Panc1 (cell line): ENCODE data around the gene SYT1. TPM values are rescaled to one million over a fixed set of nuclear protein-coding genes. Genes with fewer than 3 reads are reported as not detected.

Source experiments
- ATAC-seq: fragments of 200-7000 bp; cut with Tn5 transposase; 2 replicates; pipeline ENCODE4 v1.9.1; 2020; ENCODE audit warnings: mild to moderate bottlenecking, moderate library complexity
- BruUV-seq: library from RNA; stranded (reverse); fragments of 400-500 nt; replicated peaks from 2 replicates; lab custom pipeline; 2021; lab: Mats Ljungman, UMichigan
- CTCF ChIA-PET: fragments of 300-600 bp; sonication (Branson Sonifier 250); formaldehyde crosslinking; loops from one replicate; lab custom pipeline; 2022; ENCODE audit warnings: antibody characterized with exemption; lab: Charles Lee
- POLR2A ChIA-PET: fragments of 300-600 bp; sonication (Branson Sonifier 250); formaldehyde crosslinking; loops from one replicate; lab custom pipeline; 2022; ENCODE audit warnings: antibody characterized with exemption; lab: Charles Lee
- DNase-seq: peaks from one replicate; pipeline ENCODE4 v3.0.0-alpha.2; 2010; ENCODE audit warnings: low read depth, low spot score
- H3K27ac ChIP-seq: 2 replicates; pipeline ENCODE4 v1.5.1; 2011; ENCODE audit warnings: mild to moderate bottlenecking, low read length, inconsistent platforms
- H3K27me3 ChIP-seq: fragments of 200-500 bp; sonication (Bioruptor generic); 2 replicates; pipeline ENCODE4 v1.6.0; 2014; ENCODE audit warnings: low read length, inconsistent platforms; ENCODE audit not compliant: control insufficient read depth, insufficient read depth
- H3K36me3 ChIP-seq: fragments of 200-500 bp; sonication (Bioruptor generic); 2 replicates; pipeline ENCODE4 v1.5.1; 2014; ENCODE audit warnings: inconsistent platforms, mild to moderate bottlenecking, low read length, moderate library complexity; ENCODE audit not compliant: control insufficient read depth, insufficient read depth
- H3K4me1 ChIP-seq: 2 replicates; pipeline ENCODE4 v1.5.1; 2011; ENCODE audit warnings: inconsistent platforms, mild to moderate bottlenecking, low read length, moderate library complexity; ENCODE audit not compliant: control insufficient read depth, insufficient read depth
- H3K4me3 ChIP-seq, 2 experiments: 2 replicates each; pipeline ENCODE4 v1.5.1; 2011 to 2012; ENCODE audit warnings: low read depth in 2 of 2, low read length in 2 of 2, mild to moderate bottlenecking in 2 of 2, inconsistent platforms in 1 of 2, moderate library complexity in 1 of 2
- H3K9me3 ChIP-seq: fragments of 200-500 bp; sonication (Bioruptor generic); 2 replicates; pipeline ENCODE4 v1.5.1; 2014; ENCODE audit warnings: low read depth, mild to moderate bottlenecking, inconsistent platforms, low read length, moderate library complexity; ENCODE audit not compliant: control insufficient read depth, insufficient read depth
- POLR2AphosphoS5 ChIP-seq: IDR thresholded peaks from 2 replicates; pipeline ENCODE4 v1.6.1; 2012; ENCODE audit warnings: mild to moderate bottlenecking, low read depth, low read length, moderate library complexity
- SIN3A ChIP-seq: IDR thresholded peaks from 2 replicates; pipeline ENCODE4 v1.6.1; 2012; ENCODE audit warnings: low read depth, mild to moderate bottlenecking, low read length, moderate library complexity, borderline replicate concordance; ENCODE audit not compliant: insufficient read depth
- TCF7L2 ChIP-seq: IDR thresholded peaks from 2 replicates; pipeline ENCODE4 v1.6.1; 2011; ENCODE audit warnings: mild to moderate bottlenecking, low read depth, low read length, inconsistent platforms
- in situ Hi-C: cut with HindIII; loops from 2 replicates; pipeline ENCODE4 v1.10.0; 2016; ENCODE audit warnings: low sequenced_read_pairs, low pct_unique_long_range_greater_than_20kb
- intact Hi-C: fragments of 100-400 bp; cut with micrococcal nuclease; formaldehyde crosslinking; loops from one replicate; pipeline ENCODE4 v1.10.0; 2022; ENCODE audit not compliant: unreplicated experiment
- total RNA-seq: library from RNA; stranded (reverse); gene quantifications from one replicate; pipeline ENCODE4 v1.2.1, GENCODE V29; 2021; ENCODE audit not compliant: unreplicated experiment
- TF ChIP-seq, protein P1 (sequence below): fragments of 450-650 bp; IDR thresholded peaks from 2 replicates; pipeline ENCODE4 v1.5.1; 2017; ENCODE audit warnings: mild to moderate bottlenecking
- TF ChIP-seq, protein P2 (sequence below), 2 experiments: IDR thresholded peaks; 2 replicates each; pipeline ENCODE4 v1.6.1; 2011 to 2012; ENCODE audit warnings: low read depth in 2 of 2, control low read depth in 1 of 2, low read length in 1 of 2, mild to moderate bottlenecking in 1 of 2, moderate library complexity in 1 of 2; ENCODE audit not compliant: insufficient read depth in 1 of 2

Gene SYT1
- total RNA-seq, 1 experiment from 2014 or later: 3.0 TPM

DNA sequence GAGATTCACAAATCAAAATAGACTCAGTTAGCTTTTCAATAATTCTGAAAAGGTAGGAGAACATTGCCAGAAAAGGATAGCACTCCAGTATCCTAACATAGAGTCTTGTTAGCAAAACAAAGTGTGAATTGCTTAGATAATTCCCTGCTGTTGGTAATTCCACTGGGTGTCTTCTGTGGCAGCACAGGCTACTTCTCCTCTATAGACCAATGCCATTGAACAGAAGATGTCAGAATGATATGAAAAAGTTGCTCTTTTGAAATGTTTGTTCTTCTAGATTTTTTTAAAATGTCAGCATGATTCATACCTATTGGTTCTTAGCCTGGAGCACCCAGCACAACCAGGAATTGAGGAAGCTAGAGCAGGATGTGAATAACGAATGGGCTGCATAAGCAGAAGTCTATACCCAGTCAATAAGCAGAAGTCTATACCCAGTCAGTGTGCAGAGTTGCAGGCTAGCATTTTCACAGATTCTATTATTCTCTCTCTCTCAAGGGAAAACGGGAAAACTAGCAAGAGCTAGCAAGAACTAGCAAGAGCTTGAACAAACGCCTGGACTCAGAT, 112.8 kb downstream of the SYT1 start:
- no peak overlapping the region for H3K4me3 ChIP-seq
- H3K27ac ChIP-seq: no peak overlapping the region
- H3K27me3 ChIP-seq: no peaks in the 10 kb centered on the region
- POLR2A ChIA-PET: no interaction called here
- no peaks in the 10 kb centered on the region; the same call in 1 of the 2 replicates for H3K36me3 ChIP-seq
- ATAC-seq (no peak), DNase-seq (no peak)
- no peaks in the 10 kb centered on the region for H3K4me1 ChIP-seq
- CTCF ChIA-PET: no interaction called here
- TF ChIP-seq TCF7L2: no peak
- TF ChIP-seq, protein P1, sequence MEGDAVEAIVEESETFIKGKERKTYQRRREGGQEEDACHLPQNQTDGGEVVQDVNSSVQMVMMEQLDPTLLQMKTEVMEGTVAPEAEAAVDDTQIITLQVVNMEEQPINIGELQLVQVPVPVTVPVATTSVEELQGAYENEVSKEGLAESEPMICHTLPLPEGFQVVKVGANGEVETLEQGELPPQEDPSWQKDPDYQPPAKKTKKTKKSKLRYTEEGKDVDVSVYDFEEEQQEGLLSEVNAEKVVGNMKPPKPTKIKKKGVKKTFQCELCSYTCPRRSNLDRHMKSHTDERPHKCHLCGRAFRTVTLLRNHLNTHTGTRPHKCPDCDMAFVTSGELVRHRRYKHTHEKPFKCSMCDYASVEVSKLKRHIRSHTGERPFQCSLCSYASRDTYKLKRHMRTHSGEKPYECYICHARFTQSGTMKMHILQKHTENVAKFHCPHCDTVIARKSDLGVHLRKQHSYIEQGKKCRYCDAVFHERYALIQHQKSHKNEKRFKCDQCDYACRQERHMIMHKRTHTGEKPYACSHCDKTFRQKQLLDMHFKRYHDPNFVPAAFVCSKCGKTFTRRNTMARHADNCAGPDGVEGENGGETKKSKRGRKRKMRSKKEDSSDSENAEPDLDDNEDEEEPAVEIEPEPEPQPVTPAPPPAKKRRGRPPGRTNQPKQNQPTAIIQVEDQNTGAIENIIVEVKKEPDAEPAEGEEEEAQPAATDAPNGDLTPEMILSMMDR: no peak
- no peak for TF ChIP-seq POLR2AphosphoS5
- TF ChIP-seq, protein P2, sequence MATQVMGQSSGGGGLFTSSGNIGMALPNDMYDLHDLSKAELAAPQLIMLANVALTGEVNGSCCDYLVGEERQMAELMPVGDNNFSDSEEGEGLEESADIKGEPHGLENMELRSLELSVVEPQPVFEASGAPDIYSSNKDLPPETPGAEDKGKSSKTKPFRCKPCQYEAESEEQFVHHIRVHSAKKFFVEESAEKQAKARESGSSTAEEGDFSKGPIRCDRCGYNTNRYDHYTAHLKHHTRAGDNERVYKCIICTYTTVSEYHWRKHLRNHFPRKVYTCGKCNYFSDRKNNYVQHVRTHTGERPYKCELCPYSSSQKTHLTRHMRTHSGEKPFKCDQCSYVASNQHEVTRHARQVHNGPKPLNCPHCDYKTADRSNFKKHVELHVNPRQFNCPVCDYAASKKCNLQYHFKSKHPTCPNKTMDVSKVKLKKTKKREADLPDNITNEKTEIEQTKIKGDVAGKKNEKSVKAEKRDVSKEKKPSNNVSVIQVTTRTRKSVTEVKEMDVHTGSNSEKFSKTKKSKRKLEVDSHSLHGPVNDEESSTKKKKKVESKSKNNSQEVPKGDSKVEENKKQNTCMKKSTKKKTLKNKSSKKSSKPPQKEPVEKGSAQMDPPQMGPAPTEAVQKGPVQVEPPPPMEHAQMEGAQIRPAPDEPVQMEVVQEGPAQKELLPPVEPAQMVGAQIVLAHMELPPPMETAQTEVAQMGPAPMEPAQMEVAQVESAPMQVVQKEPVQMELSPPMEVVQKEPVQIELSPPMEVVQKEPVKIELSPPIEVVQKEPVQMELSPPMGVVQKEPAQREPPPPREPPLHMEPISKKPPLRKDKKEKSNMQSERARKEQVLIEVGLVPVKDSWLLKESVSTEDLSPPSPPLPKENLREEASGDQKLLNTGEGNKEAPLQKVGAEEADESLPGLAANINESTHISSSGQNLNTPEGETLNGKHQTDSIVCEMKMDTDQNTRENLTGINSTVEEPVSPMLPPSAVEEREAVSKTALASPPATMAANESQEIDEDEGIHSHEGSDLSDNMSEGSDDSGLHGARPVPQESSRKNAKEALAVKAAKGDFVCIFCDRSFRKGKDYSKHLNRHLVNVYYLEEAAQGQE (IDR thresholded peaks at IDR 0.05; ENCODE audit: insufficient read depth in 1 of 2, low read depth in 2 of 2, low read length in 1 of 2): no peak
- no peak for TF ChIP-seq SIN3A
- in situ Hi-C loops (no loop called here), intact Hi-C loops (no loop called here)
- no TSS peak for BruUV-seq
- no peaks in the 10 kb centered on the region for H3K9me3 ChIP-seq

DNA sequence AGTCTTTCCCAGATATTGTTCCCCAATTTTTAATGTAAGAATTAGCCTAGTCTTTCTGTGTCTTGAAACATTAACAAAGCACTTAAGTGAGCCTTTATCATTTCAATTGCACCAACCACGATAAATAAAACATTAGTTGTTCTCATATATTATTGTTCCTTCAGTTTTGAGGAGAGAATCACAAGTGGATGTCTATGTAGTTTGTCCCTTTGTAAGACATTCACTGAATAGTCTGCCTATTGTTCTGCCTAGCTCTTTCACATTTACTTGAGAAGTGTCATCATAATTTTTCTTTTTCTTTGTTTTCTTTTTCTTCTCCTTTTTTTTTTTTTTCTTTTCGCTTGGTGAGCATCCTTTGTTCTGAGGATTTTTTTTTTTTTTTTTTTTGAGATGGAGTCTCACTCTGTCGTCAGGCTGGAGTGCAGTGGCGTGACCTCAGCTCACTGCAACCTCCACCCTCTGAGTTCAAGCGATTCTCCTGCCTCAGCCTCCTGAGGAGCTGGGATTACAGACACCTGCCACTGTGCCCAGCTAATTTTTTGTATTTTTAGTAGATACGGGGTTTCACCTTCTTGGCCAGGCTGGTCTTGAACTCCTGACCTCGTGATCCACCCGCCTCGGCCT, 129.7 kb downstream of the SYT1 start:
- in situ Hi-C loops (no loop called here), intact Hi-C loops (no loop called here)
- ChIA-PET CTCF (no interaction called here), POLR2A (no interaction called here)
- DNase-seq: no peak
- Histone ChIP-seq H3K27ac (no peak overlapping the region), H3K4me3 (no peak overlapping the region), H3K27me3 (no peaks in the 10 kb centered on the region), H3K36me3 (no peaks in the 10 kb centered on the region), H3K4me1 (no peaks in the 10 kb centered on the region), H3K9me3 (no peaks in the 10 kb centered on the region)
- no peak for ATAC-seq
- no peak for TF ChIP-seq SIN3A
- TF ChIP-seq, protein P1: no peak
- no TSS peak for BruUV-seq
